Fibroblast of skin of right quadriceps (primary cell): Measurements from ENCODE around the gene ZNF571.
A peak's percentile ranks its signal among the peaks of the same experiment; 100 is the strongest.

Source experiments
- DNase-seq: peaks from one replicate; pipeline ENCODE4 v3.0.0-alpha.2; 2013

Gene ZNF571

DNA sequence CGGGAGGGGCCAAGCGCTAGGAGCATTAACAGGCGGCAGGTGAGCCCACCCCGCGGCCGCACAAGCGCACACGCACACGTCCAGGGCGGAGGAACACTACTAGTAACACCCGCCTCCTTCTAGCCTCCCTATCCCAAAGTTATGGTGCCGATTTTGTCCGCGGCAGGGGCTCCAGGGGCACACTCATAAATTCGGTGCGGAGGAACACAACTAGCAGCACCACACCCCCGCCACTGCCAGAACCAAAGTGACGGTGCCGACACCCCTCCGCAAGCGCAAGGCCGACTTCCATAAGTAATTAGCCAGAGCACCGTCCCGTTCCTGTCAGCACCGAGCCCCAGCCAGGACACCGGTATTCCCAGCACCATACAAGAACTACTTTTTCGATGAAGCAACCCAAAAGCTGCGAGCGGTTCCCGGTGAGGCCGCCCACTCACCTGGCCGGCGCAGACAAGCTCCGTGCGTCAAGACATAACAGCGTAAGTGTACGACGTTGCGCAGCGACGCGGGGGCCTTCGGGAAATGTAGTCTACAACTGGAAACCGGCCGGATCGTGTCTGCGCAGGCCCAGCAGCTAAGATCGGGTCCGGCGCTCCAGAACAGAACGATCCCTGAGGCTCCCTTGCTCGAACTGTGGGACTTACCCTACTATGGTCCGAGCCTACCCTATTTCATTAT lies at the start of gene ZNF571, which contains the start of gene ZNF540:
Gene ZNF571 (minus strand): TSS at position 489 of the 678 bp plus-strand sequence. CDS start 8,116 bp downstream, outside the sequence.
Gene ZNF540 (plus strand): TSS at position 573 of the 678 bp plus-strand sequence. CDS start 3,572 bp downstream, outside the sequence.
- DNase-seq = peak; percentile 89

DNA sequence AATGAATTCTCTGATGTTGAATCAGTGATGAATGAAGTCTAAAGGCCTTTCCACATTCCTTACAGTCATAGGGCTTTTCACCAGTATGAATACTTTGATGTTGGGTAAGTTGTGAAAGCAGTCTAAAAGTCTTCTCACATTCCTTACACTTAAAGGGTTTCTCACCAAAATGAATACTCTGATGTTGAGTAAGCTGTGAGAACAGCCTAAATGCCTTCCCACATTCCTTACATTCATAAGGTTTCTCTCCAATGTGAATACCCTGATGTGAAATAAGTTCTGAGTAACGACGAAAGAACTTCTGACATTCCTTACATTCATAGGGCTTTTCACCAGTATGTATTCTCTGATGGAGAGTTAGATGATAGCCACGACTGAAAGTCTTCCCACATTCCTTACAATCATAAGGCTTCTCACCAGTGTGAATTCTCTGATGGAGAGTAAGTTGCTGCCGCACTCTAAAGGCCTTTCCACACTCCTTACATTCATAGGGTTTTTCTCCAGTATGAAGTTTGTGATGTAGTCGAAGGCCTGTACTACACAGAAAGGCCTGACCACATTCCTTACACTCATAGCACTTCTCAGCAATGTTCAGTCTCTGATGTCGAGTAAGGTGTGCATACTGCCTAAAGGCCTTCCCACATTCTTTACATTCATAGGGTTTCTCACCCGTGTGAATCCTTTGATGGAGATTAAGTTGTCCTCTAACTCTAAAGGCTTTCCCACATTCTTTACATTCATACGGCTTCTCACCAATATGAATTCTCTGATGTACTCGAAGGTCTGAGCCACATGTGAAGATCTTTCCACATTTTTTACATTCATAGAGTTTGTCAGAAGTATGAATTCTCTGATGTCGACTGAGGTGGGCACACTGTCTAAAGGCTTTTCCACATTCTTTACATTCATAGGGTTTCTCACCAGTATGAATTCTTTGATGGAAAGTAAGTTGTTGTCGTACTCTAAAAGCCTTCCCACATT lies 40.8 kb upstream of the ZNF571 start:
- peak; percentile 5 for DNase-seq

DNA sequence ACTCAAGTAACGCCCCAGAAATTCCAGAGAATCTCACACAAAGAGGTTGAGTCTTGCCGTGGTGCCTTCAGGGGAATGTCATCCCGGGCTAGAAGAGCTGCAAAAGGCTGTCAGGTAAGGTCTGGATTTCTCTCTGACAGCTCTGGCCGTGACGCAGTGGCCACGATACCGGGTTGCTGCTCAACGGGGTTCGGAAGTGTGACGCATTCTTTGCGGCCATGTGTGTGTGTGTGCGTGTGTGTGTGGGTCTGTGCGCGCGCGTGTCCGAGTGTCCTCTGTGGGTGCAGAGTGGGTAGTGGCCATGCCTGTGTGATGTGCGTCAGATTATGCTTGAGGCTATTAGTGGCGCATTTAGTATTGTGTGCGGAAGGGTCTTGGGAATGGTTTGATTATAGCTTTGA lies 390 bp upstream of the ZNF571 start:
- no peak for DNase-seq

DNA sequence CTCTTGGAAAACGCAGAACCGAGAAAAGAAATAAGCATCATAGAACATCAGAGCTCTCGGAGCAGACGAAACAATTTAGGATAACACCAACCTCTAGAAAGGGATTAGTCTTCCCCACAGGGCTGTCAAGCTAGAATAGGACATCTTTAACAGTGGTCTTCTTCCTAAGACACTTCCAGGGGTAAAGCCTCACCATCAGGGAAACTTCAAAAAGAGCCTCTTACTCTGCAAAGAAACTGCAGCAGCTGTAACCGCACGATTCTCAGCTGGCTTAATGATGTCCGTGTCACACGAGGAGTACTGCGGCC lies 642 bp downstream of the ZNF571 start:
- DNase-seq = no peak

DNA sequence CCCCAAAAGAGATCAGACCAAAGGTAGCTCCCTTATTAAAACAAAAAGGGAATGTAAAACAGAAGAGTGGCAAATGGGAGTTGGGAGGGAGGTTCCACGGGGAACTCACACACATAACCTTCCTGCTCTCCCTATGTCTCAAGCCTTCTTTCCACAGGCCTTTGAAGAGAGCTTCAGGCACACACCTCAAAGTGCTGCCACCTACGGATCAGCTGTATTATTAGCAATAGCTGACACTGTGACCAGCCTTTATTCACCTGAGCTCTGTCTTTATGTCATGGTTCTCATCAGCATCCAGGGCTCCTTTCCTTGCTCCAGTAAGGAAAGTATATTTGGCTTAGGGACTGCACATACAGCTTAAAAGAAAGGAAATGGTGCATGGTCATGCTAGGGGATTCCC lies 11.3 kb downstream of the ZNF571 start:
- DNase-seq = no peak

DNA sequence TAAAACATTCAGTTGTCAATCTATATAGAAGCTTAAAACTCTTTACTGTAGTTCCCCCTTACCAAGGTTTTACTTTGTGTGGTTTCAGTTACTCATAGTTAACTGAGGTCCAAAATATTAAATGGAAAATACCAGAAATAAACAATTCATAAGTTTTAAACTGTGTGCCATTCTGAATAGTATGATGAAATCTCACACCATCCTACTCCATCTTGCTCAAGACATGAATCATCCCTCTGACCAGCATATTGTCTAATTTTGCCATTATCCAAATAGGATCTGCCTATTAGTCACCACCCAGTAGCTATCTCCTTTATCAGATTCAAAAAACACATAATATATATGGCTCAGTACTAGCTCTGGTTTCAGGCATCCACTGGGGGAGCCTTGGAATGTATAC lies 22.4 kb downstream of the ZNF571 start:
- DNase-seq = peak; percentile 7

DNA sequence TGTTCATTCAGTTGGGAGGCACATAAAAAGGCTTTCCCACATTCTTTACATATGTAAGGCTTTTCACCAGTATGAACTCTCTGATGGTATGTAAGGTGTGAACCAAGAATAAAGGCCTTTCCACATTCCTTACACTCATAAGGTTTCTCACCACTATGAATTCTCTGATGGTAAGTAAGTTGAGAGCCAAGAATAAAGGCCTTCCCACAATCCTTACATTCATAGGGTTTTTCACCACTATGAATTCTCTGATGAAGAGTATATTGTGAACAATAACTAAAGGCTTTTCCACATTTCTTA lies 29.3 kb downstream of the ZNF571 start:
- DNase-seq = no peak

DNA sequence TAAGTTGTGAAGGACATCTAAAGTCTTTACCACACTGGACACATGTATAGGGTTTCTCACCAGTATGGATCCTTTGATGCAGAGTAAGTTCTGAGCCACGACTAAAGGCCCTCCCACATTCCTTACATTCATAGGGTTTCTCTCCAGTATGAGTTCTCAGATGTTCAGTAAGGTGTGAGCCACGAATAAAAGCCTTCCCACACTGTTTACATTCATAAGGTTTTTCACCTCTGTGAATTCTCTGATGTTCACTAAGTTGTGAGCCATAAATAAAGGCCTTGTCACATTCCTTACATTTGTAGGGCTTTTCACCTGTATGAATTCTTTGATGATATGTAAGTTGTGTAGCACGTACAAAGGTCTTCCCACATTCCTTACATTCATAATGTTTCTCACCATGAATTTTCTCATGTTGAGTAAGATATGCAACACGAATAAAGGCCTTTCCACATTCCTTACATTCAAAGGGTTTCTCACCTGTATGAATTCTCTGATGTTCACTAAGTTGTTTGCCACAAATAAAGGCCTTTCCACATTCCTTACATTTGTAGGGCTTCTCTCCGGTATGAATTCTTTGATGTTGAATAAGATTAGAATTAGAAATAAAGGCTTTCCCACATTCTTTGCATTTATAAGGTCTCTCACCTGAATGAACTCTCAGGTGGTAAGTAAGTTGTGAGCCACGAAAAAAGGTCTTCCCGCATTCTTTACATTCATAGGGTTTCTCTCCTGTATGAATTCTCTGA lies 29.8 kb downstream of the ZNF571 start:
- no peak for DNase-seq

DNA sequence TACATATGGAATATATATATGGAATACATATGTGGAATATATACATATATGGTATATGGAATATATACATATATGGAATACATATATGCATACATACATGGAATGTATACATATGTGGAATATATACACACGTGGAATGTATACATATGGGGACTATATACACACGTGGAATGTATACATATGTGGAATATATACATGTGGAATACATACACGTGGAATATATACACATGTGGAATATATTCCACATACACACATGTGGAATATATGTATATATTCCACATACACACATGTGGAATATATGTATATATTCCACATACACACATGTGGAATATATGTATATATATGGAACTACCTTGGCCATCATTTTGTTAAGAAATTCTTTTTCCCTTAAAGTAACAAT lies 31.1 kb downstream of the ZNF571 start:
- no peak for DNase-seq

DNA sequence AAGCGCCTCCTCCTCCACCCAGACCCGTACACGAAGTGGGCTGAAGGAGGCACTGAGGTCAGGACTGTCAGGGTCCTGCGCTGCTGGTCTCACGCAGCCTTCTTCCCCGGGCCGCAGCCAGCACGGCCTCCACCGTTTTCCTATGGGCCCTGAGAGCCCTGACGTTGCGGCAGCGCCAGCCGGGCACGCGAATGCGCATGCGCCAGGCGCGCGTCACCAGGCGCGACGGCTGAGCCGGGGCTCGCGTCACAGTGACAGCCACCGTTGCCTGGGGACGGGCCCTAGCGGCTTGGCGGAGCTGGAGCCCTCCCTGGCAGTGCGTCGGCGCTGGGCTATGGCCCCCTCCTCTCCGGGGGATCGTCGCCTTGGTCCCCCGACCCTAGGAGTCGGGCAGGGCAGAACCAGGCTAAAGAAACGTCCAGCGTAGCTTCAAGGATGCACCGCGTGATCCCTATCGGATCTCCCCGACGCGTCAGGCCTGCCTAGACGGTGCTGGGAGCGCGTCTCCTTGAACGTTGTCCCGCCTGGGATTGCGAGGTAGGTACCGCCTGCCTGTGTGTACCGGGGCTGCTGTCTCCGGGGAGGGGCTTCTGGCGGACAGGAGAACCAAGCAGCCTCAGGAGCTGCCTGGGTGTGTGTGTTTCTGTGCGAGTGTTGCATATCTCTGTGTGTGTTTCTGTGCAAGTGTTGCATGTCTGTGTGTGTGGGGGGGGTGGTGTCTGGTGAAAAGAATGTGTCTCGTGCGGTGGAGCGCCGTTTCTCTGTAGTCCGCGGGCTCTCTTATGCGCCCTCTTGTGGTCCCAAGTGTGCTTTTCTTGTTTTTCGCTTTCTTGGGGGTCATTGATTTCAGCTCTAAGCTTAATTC lies 43.2 kb downstream of the ZNF571 start:
- DNase-seq = peak; percentile 81

DNA sequence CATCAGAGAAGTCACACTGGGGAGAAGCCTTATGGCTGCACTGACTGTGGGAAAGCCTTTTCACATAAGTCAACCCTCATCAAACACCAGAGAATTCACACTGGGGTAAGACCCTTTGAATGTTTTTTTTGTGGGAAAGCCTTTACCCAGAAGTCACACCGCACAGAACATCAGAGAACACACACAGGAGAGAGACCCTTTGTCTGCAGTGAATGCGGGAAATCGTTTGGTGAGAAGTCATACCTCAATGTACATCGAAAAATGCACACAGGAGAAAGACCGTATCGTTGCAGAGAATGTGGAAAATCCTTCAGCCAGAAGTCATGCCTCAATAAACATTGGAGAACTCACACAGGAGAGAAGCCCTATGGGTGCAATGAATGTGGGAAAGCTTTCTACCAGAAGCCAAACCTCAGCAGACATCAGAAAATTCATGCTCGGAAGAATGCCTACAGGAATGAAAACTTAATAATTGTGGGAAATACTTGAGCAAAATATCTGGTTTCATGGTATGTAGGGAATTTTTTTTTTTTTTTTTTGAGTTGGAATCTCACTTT lies 57.1 kb downstream of the ZNF571 start:
- DNase-seq = no peak

DNA sequence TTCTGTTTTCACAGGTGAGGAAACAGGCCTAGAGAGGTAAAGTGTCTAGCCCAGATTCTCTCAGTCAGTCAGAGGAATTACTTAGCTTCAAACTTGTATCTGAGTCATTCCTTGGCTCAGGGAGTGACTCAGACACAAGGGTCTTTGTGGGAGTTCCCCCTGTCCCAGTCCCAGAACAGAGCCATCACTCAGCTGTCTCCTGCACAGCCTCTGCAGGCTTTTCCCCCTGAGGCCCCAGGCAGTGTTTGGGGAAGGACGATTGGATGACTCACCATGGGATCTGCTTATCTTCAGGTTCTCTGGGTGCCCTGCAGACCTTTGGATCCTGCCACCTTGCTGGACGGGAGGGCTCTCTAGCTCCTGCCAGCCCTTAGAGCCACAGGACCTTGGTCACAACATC lies 74.7 kb downstream of the ZNF571 start:
- DNase-seq = no peak
